Measurements from ENCODE around the gene GSTT2B.
"Not testable (repeated sequence)": the region's sequence is repeated elsewhere in the genome, so short reads cannot be mapped to it uniquely, and the experiment has no call there.

The GSTT2B gene, protein sequence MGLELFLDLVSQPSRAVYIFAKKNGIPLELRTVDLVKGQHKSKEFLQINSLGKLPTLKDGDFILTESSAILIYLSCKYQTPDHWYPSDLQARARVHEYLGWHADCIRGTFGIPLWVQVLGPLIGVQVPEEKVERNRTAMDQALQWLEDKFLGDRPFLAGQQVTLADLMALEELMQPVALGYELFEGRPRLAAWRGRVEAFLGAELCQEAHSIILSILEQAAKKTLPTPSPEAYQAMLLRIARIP

DNA sequence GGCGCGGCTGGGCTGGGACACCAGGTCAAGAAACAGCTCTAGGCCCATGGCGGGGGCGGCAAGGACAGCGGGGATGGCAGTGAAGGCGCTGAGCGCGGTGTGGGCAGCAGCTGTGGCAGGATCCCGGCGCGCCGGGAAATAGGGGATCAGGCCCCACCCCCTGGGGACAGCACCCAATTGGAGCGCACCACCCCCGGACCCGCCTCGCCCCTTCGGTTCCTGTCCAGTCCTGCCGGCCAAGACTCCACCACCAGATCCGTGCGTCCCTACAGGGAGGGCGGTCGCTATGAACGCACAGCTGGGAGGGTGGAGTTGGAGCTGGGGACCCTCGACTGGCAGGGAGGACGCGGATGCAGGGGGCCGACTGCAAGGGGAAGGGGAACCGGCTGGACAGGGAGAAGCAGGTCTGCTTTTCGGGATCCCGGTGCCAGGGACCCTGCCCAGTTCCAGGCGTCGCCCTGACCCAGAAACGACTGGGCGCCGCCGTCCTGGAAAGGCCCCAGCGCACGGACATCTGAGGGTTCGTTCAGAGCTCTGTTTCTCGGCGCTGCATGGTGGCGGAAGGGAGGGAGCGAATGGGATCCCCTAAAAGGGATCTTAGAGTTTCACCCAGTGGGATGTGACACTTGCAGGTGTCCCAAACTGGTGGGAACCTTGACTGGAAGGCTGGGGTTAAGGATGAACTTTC lies at the start of gene GSTT2B:
Gene GSTT2B, minus strand, starts transcription at position 112 of the 688 bp plus-strand sequence. Its CDS starts 64 bp downstream, at position 48.
- not testable (repeated sequence) for H3K4me3 ChIP-seq (ENCODE audit: low read depth, low read length)

DNA sequence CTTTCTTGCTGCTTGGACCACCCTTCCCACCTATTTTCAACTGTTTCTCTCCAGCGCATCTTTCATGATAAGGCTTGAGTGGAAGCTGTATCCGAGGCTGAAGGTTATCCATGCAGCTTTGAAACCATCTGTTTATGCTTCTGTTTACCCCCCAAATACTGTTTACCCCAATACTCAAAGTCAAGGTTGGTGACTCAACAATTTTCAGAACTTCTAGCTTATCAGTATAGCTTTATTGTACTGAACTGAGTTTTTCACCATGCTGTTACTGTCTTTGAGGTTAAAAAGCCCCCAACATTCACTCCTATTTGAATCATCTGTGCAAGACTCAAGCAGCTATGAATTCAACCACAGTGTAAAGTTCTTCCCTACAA lies 49.0 kb upstream of the GSTT2B start:
- TF ChIP-seq, protein P1, sequence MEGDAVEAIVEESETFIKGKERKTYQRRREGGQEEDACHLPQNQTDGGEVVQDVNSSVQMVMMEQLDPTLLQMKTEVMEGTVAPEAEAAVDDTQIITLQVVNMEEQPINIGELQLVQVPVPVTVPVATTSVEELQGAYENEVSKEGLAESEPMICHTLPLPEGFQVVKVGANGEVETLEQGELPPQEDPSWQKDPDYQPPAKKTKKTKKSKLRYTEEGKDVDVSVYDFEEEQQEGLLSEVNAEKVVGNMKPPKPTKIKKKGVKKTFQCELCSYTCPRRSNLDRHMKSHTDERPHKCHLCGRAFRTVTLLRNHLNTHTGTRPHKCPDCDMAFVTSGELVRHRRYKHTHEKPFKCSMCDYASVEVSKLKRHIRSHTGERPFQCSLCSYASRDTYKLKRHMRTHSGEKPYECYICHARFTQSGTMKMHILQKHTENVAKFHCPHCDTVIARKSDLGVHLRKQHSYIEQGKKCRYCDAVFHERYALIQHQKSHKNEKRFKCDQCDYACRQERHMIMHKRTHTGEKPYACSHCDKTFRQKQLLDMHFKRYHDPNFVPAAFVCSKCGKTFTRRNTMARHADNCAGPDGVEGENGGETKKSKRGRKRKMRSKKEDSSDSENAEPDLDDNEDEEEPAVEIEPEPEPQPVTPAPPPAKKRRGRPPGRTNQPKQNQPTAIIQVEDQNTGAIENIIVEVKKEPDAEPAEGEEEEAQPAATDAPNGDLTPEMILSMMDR (IDR thresholded peaks at IDR 0.05; ENCODE audit: borderline replicate concordance, insufficient read depth, low read depth, low read length): no peak
- no peak overlapping the region for H3K4me3 ChIP-seq (ENCODE audit: low read depth, low read length)

DNA sequence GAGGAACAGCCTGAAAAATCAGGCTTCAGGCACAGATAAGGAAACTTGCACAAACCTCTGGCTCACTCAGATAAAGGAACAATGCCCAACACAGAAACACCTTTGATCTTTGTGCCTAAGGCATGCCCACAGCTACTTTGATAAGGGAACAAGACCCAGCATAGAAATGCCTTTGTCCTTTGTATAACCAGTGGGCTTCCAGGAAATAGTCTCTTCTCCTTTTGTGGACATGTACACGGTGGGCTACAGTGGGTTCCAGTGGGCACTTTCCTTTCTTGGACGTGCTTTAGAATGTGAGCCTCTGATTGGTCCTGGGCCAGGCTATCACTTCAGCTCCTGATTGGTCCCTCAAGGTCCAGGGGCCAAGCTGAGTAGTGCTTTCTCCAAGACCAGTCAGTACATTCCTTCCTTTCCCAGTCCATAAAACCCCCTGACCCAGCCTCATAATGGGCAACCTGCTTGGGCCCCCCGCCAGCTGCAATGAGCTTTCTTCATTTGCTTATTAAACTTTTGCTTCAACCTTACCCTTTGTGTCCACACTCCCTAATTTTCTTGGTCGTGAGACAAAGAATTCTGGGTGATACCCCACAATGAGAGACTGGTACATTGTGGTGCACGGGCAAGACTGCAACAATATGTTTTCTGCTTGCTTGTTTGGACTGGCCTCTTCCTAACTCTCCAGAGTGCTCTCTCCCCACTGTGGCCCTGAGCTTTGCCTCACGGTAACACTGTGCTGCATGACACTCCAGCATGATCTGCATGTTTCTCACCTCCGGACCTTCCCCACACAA lies 48.4 kb upstream of the GSTT2B start:
- no peak overlapping the region for H3K4me3 ChIP-seq (ENCODE audit: low read depth, low read length)
- TF ChIP-seq, protein P1 (IDR thresholded peaks at IDR 0.05; ENCODE audit: borderline replicate concordance, insufficient read depth, low read depth, low read length): no peak

DNA sequence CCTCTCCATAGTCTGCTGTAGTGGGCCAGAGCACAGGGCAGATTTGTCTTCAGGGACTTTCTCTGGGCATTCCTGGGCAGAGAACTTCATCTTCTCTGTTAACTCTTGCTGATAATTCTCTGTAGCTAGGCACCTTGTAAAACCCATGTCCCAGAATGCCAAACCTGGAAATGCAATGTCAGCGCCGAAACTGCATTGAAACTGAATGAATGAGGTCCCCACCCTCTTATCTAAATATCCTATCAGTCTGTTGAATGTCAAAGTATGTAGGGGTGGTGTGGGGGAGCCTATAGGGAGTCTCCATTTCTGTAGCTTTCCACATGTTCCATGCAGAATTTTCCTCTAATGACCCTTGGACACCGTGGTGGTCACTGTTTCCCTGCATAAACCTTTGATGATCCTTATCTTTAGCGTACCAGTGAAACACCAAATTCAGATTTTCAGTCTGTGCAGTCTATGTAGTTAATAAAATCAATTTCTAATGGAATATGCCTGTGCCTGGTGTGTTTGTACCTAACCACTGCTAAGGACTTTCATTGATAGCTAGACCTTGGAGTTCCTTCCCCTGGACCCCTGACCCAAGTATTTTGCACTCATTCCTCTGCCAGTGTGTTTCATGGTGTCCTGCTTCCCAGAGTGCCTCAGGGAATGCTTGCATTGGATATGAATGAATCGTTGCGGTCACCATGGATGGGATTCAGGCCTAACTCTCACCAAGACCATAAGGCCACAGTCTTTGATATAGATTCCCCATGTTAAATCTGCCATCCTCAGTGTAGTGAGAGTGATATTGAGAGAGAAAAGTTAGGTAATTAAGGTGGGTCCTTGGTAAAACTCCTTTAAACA lies 47.6 kb upstream of the GSTT2B start:
- TF ChIP-seq, protein P1 (IDR thresholded peaks at IDR 0.05; ENCODE audit: borderline replicate concordance, insufficient read depth, low read depth, low read length): no peak

DNA sequence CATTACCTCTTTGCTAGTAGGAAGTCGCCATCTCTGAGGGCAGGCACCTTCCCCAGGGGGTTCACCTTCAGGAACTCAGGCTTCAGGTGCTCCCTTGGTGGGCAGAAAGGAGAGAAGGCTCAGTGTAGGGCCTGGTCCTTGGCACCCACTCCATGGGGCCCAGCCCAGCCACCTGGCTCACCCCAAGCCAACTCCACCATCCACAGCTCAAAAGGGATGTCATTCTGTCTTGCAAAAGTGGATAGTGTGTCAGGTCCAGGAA lies 47.0 kb upstream of the GSTT2B start:
- no peak overlapping the region for H3K4me3 ChIP-seq (ENCODE audit: low read depth, low read length)
- TF ChIP-seq, protein P1 (IDR thresholded peaks at IDR 0.05; ENCODE audit: borderline replicate concordance, insufficient read depth, low read depth, low read length): no peak

More for the DNA sequence above, 47.6 kb upstream of the GSTT2B start:
- no peak overlapping the region for H3K4me3 ChIP-seq (ENCODE audit: low read depth, low read length)

DNA sequence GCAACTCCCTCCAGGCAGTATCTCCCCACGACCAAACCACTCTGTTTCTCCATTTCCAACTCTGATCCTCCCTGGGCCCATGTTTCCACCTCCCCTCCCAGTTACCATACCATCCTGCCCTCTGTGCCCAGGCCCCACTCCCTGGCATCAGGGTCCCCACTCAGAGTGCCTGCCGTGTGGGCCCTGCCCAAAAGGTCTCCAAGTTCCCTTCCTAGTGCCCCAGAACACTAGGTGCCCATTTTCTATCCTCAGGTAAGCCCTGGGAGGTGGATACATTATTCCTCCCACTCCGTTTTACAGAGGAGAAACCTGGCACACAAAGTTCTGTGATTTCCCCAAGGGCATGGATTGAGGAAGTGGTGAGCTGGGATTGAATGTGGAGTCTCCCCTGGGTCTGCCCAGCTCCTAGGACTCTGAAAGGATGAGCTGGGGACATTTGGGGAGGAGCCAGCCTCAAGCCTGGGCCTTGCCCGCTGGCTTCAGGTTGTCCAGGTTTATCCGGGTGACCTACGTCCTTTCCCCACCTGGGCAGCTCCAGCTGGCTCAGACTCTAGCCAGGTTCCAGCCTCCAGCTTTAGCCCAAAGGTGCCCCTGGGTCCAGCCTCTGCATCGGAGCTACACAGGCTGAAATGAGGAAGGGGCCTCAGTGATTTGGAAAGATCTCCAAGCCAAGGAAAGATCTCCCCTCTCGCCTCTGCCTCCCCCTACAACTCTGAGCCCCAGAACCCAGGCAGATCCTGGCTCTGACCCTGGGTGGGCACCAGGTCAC lies 46.4 kb upstream of the GSTT2B start:
- no peak overlapping the region for H3K4me3 ChIP-seq (ENCODE audit: low read depth, low read length)
- TF ChIP-seq, protein P1 (IDR thresholded peaks at IDR 0.05; ENCODE audit: borderline replicate concordance, insufficient read depth, low read depth, low read length): no peak

DNA sequence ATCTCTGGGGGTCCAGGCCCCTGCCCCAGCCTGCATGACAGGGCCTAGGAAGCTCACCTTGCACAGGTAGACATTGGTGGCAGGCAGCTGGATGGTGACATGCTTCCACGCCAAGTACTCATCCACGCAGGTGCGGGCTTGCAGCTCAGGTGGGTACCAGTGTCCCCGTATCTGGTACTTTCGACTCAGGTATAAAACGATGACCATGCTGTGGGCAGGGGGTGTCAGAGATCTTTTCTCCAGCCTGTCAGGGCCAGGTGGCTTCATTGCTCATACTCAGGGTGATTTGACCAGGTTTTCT lies 45.9 kb upstream of the GSTT2B start:
- no peak overlapping the region for H3K4me3 ChIP-seq (ENCODE audit: low read depth, low read length)
- TF ChIP-seq, protein P1 (IDR thresholded peaks at IDR 0.05; ENCODE audit: borderline replicate concordance, insufficient read depth, low read depth, low read length): no peak

All from GM12875 (cell line).